ENCODE results near the gene ANKMY1.

ANKMY1 gene

GRCh38 chr2:240520130-240520973, 37.4 kb downstream of the ANKMY1 start:
- Histone ChIP-seq H3K36me3 (ENCODE audit: control insufficient read depth in 2 of 2, insufficient read depth in 1 of 2, low read length in 2 of 2) (peaks cover 0 to 28% of the 10 kb centered on the region in 2 experiments; a peak in 1 of 3 replicates), H3K4me3 (ENCODE audit: low read depth, low read length) (no peak overlapping the region), H3K4me1 (ENCODE audit: control insufficient read depth, insufficient read depth, low read length) (no peaks in the 10 kb centered on the region), H3K9me3 (ENCODE audit: control insufficient read depth, insufficient read depth, low read depth, low read length) (no peaks in the 10 kb centered on the region), H3K27ac (ENCODE audit: extremely low read depth, low read depth, low read length) (no peak overlapping the region)
- TF ChIP-seq ZFP41 (tag by site-specific recombination; IDR thresholded peaks at IDR 0.05; ENCODE audit: borderline replicate concordance) (no peak), EGR2 (tag by site-specific recombination; IDR thresholded peaks at IDR 0.05; ENCODE audit: low read depth) (0 out of 2 replicates have a peak, but pooled peaks have one; percentile 17), ZNF138 (tag by site-specific recombination; IDR thresholded peaks at IDR 0.05; ENCODE audit: borderline replicate concordance) (no peak), ZNF211 (tag by site-specific recombination; IDR thresholded peaks at IDR 0.05; ENCODE audit: low read depth) (no peak), ZNF560 (tag by site-specific recombination; IDR thresholded peaks at IDR 0.05; ENCODE audit: borderline replicate concordance) (no peak), ZNF292 (tag by site-specific recombination; IDR thresholded peaks at IDR 0.05; ENCODE audit: borderline replicate concordance, low read depth) (no peak)
- TF ChIP-seq, protein P1, sequence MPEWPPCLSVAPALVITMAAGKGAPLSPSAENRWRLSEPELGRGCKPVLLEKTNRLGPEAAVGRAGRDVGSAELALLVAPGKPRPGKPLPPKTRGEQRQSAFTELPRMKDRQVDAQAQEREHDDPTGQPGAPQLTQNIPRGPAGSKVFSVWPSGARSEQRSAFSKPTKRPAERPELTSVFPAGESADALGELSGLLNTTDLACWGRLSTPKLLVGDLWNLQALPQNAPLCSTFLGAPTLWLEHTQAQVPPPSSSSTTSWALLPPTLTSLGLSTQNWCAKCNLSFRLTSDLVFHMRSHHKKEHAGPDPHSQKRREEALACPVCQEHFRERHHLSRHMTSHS (tag by site-specific recombination; IDR thresholded peaks at IDR 0.05), result no peak
- TF ChIP-seq, protein P2, sequence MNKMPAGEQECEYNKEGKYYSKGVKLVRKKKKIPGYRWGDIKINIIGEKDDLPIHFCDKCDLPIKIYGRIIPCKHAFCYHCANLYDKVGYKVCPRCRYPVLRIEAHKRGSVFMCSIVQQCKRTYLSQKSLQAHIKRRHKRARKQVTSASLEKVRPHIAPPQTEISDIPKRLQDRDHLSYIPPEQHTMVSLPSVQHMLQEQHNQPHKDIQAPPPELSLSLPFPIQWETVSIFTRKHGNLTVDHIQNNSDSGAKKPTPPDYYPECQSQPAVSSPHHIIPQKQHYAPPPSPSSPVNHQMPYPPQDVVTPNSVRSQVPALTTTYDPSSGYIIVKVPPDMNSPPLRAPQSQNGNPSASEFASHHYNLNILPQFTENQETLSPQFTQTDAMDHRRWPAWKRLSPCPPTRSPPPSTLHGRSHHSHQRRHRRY (tag by site-specific recombination; IDR thresholded peaks at IDR 0.05), result no peak
- ChIA-PET CTCF (no interaction called here), POLR2A (no interaction called here)

DNA sequence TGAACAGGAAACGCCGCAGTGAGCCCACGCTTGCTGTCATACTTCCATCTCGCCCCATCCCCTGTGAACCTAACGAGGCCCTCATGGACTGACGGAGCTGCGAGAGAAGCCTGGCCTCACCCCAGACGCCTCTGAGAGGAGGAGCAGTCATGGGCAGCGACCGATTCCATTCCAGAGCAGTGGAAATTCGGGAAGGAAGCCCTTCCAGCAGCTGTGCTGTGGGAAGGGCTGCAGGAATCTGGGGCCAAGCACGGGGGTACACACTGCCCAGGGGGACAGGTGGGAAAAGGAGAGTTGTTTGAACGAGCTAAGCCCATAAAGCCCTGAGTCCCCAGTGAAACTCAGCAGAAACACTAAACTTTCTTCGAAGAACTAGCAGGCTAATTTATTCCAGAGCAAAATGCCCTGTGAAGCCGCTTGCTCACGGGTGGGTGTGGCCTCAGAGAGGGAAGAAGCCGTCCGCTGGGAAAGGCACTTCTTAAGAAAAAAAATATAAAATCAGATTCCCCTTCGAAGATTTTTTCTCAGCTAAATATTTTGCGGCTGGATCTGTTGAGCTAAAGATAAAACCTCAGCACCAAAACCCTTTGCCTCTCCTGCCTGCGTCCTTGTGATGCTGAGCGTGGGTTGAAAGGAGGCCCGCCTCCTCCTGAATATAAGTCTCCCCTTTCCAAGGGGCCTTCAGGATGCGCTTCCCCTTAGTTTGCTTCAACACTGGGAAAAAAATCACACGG, 38.2 kb downstream of the ANKMY1 start:
- ChIA-PET CTCF (no interaction called here), POLR2A (no interaction called here)
- Histone ChIP-seq H3K4me3 (ENCODE audit: low read depth, low read length) (no peak overlapping the region), H3K27ac (ENCODE audit: extremely low read depth, low read depth, low read length) (no peak overlapping the region), H3K4me1 (ENCODE audit: control insufficient read depth, insufficient read depth, low read length) (no peaks in the 10 kb centered on the region), H3K36me3 (ENCODE audit: control insufficient read depth in 2 of 2, insufficient read depth in 1 of 2, low read length in 2 of 2) (peaks cover 0 to 23% of the 10 kb centered on the region in 2 experiments; a peak in 1 of 3 replicates), H3K9me3 (ENCODE audit: control insufficient read depth, insufficient read depth, low read depth, low read length) (no peaks in the 10 kb centered on the region)
- no peak for TF ChIP-seq ZBTB21 (tag by site-specific recombination; IDR thresholded peaks at IDR 0.05)
- no peak for TF ChIP-seq KLF9 (tag by site-specific recombination; IDR thresholded peaks at IDR 0.05; ENCODE audit: low read depth)
- no peak for TF ChIP-seq ZSCAN16 (tag by site-specific recombination; IDR thresholded peaks at IDR 0.05)
- TF ChIP-seq ZNF747 (tag by site-specific recombination; IDR thresholded peaks at IDR 0.05), result no peak
- TF ChIP-seq ZNF133 (tag by site-specific recombination; IDR thresholded peaks at IDR 0.05), result no peak
- no peak for TF ChIP-seq ZNF549 (tag by site-specific recombination; IDR thresholded peaks at IDR 0.05)
- no peak for TF ChIP-seq ZNF621 (tag by site-specific recombination; IDR thresholded peaks at IDR 0.05)

DNA sequence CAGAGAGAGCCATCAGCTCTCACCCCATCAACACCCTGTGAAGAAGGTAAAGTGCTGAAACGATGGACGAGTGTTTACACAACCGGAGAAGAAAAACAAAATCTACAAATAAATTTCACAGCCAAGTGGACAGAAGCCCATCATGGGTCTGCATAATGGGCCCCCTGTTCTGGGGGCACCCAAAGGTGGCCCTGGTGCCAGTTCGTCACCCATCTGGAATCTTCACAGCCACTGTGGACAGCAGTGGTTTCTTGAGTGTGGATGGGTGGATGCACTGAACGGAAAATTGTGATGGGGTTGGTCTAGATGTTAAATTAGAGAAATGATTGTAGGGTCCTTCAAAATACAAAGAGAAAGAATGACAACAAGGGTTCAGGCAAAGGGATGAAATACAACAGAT, 38.8 kb downstream of the ANKMY1 start:
- POLR2A ChIA-PET, result no interaction called here
- CTCF ChIA-PET, result interaction anchor here (0.6 to 0.9 kb wide), 2 partner anchors 46 to 47 kb away, joined by 3 to 4 read pairs; no protein-coding TSS in a partner anchor
- Histone ChIP-seq H3K27ac (ENCODE audit: extremely low read depth, low read depth, low read length) (no peak overlapping the region), H3K4me3 (ENCODE audit: low read depth, low read length) (no peak overlapping the region), H3K36me3 (ENCODE audit: control insufficient read depth in 2 of 2, insufficient read depth in 1 of 2, low read length in 2 of 2) (peaks cover 0 to 18% of the 10 kb centered on the region in 2 experiments; a peak in 1 of 3 replicates), H3K4me1 (ENCODE audit: control insufficient read depth, insufficient read depth, low read length) (no peaks in the 10 kb centered on the region), H3K9me3 (ENCODE audit: control insufficient read depth, insufficient read depth, low read depth, low read length) (no peaks in the 10 kb centered on the region)
- no peak for TF ChIP-seq ZNF600 (tag by site-specific recombination; IDR thresholded peaks at IDR 0.05)
- no peak for TF ChIP-seq GLIS1 (tag by site-specific recombination; IDR thresholded peaks at IDR 0.05)
- TF ChIP-seq ZBTB48 (tag by site-specific recombination; IDR thresholded peaks at IDR 0.05), result no peak
- no peak for TF ChIP-seq ZNF202 (tag by site-specific recombination; IDR thresholded peaks at IDR 0.05; ENCODE audit: borderline replicate concordance)
- no peak for TF ChIP-seq WT1 (tag by site-specific recombination; IDR thresholded peaks at IDR 0.05)
- TF ChIP-seq PRDM4 (tag by site-specific recombination; IDR thresholded peaks at IDR 0.05), result no peak
- no peak for TF ChIP-seq ZBTB11 (tag by site-specific recombination; conservative IDR thresholded peaks at IDR 0.05; ENCODE audit: low read depth)

Measured in HEK293 (cell line).